Sigmoid colon (tissue), 3 donors: ENCODE measurements around the gene TF.

Experiments
- CTCF ChIP-seq, 4 experiments: fragments of 450-650 bp in 3 of 4; fragments of 200-600 bp in 1 of 4; IDR thresholded peaks; one replicate each; pipeline ENCODE4 v1.5.1; 2016 to 2019; ENCODE audit warnings: antibody characterized with exemption in 4 of 4, mild to moderate bottlenecking in 3 of 4, moderate library complexity in 2 of 4
- POLR2A ChIP-seq, 2 donors: fragments of 450-650 bp; IDR thresholded peaks; one replicate each; pipeline ENCODE4 v1.6.1; 2016; ENCODE audit warnings: antibody characterized with exemption in 2 of 2, mild to moderate bottlenecking in 2 of 2, moderate library complexity in 2 of 2

- no peak for TF ChIP-seq CTCF (IDR thresholded peaks at IDR 0.05)
- no peak for TF ChIP-seq POLR2A (IDR thresholded peaks at IDR 0.05)
Observed at GRCh38 chr3:133788024-133788423, 41.8 kb downstream of the TF start.
